NOMO-1 treated with DMSO at 0.1 percent for 48 hours (cell line): ENCODE data around the gene TRIM74.
"Not testable (repeated sequence)": the region's sequence is repeated elsewhere in the genome, so short reads cannot be mapped to it uniquely, and the experiment has no call there.

Experiments
- DNase-seq: peaks from one replicate; lab custom pipeline; 2025; ENCODE audit not compliant: unreplicated experiment; lab: John Stamatoyannopoulos, UW

TRIM74 gene

DNA sequence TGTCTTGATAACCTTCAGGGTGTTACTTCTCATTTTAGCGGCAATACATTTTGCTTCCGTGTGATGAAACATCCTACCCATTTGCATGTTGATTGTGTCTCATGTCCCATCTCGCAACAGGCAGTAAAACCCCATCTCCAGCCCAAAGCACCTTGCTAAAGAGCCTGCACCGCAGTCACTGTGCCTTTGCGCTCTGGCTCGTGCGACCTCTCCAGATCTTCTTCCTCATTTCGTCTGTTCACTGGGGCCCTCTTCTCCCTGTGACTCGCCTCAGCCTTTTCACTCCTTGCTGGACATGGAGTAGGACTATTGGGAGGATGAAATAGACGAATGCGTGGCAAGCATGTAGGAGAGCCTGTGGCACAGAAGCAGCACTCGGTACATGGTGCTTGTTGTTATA lies 57.9 kb downstream of the TRIM74 start:
- DNase-seq: not testable (repeated sequence)
